Stimulated activated CD4-positive, alpha-beta T cell treated with anti-CD3 and anti-CD28 coated beads, Interleukin-2, amount 100 ng/mL, for 48 hours (primary cell): ENCODE data around the gene RNF121.

Experiments used
- DNase-seq, 2 donors: peaks; one replicate each; pipeline ENCODE4 v3.0.0-alpha.2; 2020

RNF121 gene

DNA sequence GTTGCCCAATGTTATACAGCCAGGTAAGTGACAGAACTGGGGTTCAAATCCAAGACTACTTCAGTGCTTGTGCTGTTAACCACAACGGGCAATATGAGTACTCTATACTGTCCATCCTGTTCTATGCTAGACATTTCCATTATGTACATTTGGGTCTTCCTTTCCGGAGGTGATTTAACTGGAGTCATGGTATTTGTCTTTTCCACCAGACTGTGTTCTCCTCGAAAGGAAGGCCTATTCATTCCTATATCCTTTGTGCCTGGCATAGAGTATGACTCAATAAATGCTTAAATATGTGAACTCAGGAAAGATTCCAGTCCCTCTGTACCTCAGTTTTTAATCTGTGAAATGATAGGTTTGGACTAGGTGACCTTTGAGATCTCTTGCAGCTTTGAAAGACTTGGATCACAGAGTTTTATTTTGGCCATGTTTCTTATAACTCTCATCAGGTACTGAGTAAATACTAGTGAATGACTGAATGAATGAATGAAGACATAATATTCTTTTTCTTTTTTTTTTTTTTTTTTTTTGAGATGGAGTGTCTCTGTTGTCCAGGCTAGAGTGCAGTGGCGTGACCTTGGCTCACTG, 6.6 kb downstream of the RNF121 start:
- DNase-seq = no peak

DNA sequence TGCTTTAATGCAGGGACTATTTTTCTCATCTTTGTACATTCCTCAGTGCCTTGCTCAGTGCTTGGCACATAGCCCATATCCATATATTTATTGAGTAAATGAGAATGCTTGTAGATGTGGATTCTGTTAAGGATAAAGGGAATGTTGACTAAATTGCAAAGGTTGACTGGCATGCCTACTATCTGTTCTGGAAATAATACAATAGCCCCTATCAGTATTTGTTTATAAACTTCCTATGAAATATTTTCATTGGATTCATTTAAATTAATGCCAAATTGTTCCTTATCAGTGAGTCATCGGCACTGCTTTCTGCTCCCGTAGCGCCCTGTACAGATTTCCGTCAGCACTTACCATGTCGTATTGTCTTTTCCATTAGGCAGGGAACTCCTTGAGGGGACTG, 8.0 kb downstream of the RNF121 start:
- DNase-seq = no peak

DNA sequence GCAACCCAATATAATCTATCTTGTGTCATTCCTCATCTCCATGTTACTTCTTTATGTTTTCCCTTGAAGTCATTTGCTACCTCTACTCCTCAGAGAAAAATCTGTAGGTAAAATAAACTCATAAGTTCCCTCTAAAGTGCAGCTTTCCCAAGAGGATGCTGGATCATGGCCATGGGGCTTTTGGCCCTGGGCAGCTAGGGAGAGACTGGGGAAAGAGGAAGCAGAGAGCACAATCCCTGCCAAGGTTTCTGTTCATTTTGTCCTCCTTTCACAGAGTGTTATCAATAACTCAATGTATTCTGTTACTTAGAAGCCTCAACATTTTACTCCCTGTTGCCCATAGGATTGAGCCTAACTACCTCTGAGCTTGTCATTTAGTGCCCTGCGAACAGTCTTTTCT, 9.0 kb downstream of the RNF121 start:
- no peak for DNase-seq

DNA sequence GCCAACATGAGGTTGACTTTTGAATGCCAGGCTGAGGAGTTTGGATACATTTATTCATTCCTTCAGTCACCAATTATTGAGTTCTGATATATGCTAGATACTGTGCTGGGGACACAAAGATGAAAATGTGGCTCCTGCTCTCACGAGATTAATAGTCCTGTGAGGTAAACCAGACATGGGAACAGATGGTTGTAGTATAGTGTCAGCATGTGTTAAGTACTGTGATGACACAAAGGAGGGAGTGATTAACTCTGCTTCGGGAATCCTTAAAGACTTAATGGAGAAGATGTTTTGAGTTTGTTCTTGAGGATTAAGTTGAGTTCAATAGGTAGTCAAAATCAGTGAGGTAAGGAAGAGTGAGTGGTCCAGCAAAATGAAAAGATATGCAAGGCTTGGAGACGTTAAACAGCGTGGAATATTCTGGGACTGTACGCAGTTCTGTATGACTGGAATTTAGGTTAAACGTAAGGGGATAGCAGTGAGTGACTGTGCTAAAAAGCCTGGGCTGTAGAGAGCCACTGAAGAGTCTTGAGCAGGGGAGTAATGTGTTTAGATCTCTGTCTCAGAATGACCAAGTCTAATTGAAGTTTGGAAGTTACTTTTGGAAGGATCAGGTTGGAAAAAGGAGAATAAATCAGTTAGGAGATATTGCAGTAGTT, 11.8 kb downstream of the RNF121 start:
- DNase-seq = no peak

DNA sequence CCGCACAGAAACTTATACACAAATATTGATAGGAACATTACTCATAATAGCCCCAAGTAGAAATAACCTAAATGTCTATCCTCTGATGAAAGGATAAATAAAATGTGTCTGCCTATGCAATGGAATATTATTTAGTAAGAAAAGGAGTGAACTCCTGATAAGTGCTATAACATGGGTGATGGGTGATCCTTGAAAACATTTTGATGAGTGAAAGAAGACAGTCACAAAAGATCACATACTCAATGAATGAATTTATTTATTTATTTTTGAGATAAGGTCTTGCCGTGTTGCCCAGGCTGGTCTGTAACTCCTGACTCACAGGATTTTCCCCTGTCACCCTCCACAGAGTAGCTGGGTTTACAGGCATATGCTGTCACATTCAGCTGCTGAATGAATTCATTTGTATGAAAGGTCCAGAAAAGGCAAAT, 17.3 kb downstream of the RNF121 start:
- no peak for DNase-seq

DNA sequence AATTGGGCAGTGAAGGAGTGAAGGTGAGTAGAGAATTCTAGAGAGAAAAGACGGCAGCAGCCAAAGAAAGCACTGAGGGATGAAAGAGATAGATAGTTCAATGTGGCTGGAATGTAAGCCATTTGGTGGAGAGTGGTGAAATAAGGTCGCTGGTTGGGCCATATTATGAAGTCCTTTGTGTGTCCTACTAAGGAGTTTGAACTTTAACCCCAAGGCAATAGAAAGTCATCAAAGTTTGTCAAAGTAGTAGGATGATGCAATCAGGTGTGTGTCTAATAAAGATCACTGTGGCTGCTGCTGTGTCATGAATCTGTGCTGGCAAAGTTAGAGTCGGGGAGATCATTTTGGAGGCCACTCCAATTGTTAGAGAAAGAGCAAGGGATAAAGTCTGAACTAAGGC, 18.7 kb downstream of the RNF121 start:
- no peak for DNase-seq

DNA sequence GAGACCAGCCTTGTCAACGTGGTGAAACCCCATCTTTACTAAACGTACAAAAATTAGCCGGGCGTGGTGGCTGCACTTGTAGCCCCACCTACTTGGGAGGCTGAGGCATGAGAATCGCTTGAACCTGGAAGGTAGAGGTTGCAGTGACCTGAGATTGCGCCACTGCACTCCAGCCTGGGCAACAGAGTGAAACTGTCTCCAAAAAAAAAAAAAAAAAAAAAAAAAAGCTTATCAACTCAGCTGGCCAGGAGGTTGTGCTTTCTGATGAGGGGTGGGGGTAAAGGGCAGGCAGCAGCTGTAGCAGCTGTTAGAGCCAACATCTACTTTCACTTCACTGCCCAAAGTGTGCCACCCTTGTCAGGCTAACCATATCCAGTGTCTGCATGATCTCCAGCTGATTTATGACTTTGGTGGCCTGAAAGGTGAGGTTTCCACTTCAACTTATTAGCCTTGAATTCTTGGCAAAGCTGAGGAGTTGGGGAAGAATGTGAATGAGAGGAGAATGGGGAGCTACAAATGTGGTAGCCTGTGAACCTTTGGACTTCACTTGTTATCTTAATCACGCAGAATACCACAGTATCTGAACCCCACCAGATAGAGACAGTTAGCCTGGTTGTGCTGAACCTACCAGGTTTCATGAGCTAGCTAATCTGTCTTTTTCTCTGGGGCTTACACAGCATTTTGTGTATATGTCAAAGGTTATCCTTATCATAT, 19.6 kb downstream of the RNF121 start:
- no peak for DNase-seq

DNA sequence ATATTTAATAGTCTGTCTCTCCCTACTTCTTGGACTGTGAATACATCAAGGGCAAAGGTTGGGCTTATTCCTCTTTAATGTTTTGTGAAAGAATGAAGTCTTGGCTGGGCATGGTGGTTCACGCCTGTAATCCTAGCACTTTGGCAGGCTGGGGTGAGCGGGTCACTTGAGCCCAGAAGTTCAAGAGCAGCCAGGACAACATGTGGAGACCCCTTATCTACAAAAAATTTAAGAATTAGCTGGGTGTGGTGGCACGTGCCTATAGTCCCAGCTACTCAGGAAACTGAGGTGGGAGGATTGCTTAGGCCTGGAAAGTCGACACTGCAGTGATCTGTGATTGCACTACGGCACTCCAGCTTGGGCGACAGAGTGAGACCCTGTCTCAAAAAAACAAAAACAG, 20.2 kb downstream of the RNF121 start:
- DNase-seq = no peak

DNA sequence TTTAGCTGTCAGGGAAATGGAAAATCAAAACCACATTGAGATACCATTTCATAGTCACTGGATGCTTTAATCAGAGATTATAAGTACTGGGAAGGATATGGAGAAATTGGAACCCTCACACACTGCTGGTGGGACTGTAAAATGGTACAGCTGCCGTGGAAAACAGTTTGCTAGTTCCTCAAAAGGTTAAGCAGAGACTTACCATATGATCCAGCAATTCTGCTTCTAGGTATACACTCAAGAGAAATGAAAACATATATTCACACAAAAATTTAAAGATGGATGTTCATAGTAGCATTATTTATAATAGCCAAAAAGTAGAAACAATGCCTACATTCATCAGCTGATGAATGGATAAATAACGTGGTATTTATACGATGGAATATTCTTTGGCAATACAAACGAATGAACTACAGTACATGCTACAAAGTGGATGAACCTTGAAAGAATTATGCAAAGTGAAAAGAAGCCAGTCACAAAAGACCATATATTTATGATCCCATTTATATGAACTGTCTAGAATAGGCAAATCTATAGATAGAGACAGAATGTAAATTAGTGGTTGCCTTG, 23.0 kb downstream of the RNF121 start:
- no peak for DNase-seq

DNA sequence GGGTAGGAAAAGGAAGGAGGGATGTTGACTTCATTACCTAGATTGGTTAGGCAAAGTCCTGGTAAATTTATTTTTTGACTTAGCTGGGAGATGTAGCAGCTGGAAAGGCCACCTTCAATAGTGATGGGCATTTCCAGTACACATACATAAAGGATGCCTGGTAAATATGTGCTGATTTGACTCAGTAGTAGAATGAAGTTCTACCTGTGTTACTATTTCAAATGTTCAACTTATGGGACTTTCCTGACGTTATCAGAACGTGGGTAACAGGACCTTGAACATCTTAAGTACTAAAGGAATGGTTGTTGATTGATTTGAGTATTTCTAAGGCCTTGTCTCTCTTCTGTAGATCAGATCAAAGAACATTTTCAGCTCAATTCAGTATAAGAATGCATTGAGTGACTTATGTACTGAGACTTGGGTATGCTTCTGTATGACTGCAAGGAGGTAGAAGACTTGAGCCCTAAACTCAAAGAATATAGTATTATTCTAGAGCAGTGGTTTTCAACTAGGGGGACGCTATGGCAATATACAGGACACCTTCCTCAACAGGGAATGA, 27.1 kb downstream of the RNF121 start:
- no peak for DNase-seq

DNA sequence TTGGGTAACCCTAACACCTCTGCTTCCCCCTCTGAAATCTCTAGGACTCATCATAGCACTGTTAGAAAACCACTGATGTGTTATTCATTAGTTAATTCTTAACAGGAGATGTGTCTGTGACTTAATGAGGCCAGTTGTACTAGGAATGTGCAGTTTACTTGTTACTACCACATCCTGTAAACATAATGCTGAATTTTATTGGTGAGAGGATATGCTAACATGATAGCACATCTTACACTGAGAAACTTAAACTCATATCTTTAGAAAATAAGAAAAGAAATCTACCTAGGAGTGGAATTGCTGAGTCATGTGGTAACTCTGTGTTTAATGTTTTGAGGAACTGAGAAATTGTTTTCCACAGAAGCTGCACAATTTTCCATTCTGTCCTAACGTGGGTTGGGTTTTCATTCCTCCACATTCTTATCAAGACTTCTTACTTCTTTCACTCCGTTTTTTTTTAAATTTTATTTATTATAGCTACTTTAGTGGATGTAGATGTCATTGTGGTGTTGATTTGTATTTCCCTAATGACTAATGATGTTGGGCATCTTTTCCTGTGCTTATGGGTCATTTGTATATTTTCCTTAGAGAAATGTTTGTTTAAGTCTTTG, 33.7 kb downstream of the RNF121 start:
- no peak for DNase-seq

DNA sequence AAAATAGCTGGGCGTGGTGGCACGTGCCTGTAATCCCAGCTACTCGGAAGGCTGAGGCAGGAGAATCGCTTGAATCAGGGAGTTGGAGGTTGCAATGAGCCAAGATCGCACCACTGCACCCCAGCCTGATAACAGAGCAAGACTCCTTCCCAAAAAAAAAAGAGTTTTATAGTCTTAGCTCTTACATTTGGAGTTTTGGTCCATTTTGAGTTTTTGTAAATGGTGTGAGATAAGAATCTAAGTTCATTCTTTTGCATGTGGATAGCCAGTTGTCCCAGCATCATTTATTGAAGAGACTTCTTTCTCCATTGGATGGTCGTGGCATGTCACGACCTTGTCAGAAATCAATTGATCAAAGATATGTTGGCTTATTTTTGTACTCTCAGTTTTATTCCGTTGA, 34.6 kb downstream of the RNF121 start:
- no peak for DNase-seq

DNA sequence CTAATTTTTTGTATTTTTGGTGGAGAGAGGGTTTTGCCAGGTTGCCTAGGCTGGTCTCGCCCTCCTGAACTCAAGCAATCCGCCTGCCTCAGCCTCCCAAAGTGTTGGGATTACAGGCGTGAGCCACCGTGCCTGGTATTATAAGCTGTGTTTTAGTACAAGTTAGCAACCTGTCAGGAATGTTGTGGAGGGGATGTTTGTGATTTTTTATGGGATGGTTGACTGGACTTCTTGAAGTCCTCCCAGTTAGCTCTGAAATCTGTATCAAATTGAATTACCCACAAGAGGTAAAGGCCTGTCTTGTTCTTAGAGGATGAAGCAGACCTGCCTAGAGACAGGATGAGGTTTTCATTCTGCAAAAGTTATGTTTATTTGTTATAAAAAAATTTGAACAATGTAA, 35.8 kb downstream of the RNF121 start:
- DNase-seq = no peak

DNA sequence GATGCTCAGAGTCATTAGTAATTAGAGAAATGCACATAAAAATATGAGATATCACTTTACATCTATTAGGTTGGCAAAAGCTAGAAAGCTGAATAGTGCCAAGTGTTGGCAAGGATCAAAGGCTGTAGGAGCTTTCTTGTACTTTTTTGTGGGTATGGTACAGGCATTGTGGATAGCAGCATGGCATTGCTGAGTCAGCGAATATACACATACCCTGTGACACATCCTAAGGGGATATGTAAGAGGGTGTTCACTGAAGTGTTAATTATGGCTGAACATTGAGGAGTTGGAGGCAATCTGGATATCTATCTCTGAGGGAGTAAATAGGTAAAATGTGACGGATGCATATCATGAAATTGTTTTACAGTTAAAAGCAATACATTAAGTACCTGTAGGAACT, 42.8 kb downstream of the RNF121 start:
- DNase-seq = no peak

DNA sequence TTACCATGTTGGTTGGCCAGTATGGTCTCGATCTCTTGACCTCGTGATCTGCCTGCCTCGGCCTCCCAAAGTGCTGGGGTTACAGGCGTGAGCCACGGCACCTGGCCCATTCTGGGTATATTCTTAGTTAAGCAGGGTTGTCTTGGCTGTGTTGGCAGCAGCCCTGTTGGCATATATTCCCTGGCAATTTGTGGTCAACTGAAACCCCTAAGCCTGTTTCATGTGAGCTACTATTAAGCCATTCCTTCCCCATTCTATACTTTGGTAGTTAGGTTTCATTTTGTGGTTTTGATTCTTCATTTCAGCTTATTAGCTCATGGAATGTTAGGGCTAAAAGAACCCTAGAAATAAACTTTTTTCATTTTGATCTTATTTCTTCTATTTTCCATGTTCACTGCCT, 47.7 kb downstream of the RNF121 start:
- DNase-seq = no peak

DNA sequence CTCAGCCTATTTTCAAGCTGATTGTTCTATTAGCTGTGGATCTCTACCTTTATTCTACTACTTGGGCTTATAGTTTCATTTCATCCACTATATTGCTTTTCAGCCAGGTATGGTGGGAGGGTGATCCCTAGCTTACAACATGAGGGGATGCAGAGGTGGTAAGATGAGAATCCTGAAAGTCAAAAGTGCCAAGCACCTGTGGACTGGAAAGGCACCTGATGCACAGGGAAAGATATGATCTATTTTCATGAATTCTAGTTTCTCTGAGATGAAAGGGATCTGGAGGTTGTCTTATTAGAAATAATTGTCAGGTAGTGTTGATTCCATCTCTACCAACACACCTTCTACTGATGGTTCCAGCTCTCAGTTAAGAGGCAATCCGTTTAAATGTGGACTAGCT, 48.2 kb downstream of the RNF121 start:
- no peak for DNase-seq

DNA sequence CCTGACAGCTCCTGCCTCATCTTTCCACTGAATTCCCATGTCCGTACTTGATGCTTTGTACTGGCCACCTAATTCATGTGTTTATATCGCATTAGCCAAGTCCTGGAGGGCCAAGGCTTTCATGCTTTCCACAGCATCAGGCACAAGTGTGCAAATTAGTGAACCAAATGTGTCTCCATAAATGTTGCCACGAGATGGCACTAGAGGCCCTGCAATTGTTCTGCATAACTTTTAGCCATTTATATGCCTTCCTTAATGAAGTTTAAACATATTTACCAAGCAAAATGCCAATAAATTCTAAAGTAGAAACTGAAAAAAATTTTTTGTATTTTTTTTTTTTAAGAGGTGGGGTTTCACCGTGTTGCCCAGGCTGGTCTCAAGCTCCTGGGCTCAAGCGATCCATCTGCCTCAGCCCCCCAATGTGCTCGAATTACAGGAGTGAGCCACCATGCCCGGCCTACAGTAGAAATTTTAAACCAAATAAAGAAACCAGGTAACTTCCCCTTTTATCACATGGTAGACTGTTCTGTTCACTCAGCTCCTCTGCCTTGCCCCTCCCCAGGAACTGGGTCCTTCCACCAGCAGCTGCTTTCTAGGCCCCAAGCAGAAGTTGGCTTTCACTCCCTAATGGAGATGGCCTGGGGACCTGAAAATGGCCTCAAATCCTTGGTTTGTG, 49.0 kb downstream of the RNF121 start:
- DNase-seq = peak; percentile 41 to 53

DNA sequence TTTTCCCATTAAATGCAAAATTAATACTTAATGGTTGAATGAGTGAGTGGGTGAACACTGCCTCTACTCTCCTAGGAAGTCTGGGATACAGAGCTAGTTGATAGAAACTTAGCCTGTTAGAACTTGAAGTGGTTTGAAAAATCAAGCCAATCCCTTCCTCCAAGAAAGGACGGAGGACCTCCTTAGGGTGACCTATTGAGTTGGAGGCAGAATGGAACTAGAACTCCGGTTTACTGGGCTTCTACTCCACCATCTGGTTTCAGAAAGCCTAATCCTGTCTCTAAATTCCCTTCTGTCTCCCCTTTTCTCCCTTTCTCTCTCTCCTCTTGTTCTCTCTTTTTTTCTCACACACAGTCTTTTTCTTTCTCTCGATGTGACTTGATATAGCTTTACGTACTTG, 50.2 kb downstream of the RNF121 start:
- no peak for DNase-seq

DNA sequence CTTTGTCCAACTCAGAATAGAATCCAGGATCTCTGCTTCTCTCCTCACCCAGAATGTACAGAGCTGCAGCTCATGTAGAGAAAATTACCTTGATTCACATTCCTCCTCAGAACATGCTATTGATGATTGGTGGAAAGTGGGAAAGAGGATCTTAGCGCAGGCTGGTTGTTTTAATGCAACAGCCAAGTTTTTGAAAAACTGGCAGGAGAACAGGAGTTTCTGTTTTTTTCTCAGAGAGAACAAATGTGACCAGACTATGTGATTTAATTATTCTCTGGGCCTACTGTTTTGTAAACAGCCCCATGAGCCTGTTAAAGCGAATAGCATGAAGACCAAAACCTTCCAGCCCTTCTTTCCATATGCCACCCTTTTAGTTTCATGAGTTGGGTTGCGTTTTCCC, 50.8 kb downstream of the RNF121 start:
- no peak for DNase-seq

DNA sequence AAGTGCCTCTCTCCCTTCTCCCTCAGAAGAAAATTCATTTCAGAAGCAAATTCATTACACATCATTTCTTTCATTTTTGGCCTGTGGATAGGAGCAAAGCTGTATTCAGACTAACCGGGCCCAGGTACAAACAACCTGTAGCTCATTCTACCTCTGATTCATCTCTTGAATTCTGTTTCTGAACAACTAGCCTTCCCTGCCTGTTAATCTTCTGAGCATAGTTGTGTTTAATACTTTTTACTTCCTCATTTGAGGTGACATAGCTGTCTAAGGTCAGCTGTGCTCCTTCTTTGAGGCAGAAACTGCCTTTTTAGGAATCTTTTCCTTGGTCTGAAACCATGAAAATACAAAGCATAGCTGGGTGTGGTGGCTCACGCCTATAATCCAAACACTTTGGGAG, 57.3 kb downstream of the RNF121 start:
- no peak for DNase-seq

DNA sequence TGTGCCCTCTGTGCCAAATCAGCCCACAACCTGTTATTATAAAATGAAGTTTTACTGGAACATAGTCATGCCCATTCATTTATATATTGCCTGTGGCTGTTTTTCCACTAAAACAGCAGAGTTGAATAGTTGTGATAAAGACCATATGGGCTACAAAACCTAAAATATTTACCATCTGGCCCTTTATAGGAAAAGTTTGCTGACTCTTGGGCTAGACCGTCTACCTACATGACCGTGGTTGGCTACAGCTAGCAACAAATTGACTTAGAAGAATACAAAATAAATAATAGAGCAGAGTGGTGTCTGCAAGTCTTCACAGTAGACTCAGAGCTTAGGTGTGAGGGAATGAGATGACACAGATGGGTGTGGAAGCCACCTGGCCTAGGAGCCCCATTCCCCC, 58.7 kb downstream of the RNF121 start:
- no peak for DNase-seq

DNA sequence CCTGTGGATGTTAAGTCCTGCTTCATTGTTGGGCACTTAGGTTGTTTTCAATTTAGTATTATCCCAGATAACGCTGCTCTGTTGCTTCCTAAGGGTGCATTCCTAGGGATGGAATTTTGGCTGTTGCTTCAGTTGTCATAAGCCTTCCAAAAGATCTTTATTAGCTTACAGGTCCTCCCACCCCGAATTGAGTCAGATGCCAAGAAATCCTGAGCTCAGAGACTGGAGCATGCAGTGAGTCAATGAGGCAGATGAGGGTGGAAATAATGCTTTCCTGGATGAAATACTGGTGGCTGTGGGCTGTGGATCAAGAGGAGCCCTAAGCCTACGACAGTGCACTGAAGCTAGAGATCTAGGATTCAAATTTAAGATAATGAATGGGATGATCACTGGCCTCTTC, 59.2 kb downstream of the RNF121 start:
- DNase-seq = no peak

DNA sequence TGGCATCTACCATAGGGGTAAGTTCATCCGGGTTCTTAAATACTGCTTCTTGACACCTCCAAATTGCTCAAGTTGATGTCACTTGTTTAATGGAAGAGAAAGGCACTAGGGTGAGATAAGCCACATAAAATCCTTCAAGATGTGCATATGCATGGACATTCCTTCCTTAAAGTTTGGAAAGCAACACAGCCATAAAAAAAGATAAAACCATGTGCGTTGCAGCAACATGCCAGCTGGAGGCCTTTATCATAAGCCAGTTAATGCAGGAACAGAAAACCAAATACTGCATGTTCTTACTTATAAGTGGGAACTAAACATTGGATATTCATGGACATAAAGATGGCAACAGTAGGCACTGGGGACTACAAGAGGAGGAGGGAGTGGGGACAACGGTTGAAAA, 61.9 kb downstream of the RNF121 start:
- no peak for DNase-seq
